Stimulated activated CD8-positive, alpha-beta memory T cell treated with anti-CD3 and anti-CD28 coated beads, Interleukin-12 subunit alpha, Interleukin-12 subunit beta, amount 100 ng/mL, for 1 hour (primary cell): ENCODE data around the gene TMPRSS11A.

Experiments
- DNase-seq: peaks from one replicate; pipeline ENCODE4 v3.0.0-alpha.2; 2020; ENCODE audit warnings: low read depth

The TMPRSS11A gene

DNA sequence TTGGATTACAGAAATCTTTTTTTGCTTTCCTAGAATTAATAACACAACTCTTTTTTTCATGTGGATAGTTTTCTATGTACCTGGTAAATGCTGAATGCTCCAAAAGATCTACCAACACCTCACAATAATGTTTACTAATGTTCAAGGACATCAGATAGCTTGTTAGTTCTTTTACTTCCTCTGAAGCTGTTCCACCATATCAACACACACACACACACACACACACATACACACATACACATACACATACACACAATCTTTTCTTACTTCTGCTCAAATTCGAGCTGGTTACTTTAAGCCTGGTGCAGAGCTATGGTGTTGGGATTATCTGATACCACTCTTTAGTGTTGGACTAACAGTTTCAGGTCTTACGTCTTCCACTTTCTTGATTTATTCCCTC is 51.2 kb downstream of the TMPRSS11A start:
- no peak for DNase-seq

GRCh38 chr4:67911638-67912037 is 51.7 kb downstream of the TMPRSS11A start:
- DNase-seq, result no peak

GRCh38 chr4:67911141-67911540 is 52.2 kb downstream of the TMPRSS11A start:
- no peak for DNase-seq

DNA sequence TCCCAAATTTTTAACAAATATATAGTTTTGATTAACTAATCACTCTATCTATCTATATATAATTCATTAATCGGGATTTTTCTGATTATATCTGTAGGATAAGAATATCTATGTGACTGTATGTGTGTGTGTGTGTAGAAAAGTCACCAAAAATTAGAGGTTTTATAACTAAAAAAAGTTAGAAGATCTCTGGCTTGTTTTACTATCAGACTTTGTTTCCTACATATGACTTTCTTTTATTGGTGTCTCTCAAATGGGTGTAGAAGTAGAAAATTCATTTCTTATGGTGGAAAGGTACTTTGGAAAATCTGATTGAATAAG is 52.7 kb downstream of the TMPRSS11A start:
- no peak for DNase-seq

DNA sequence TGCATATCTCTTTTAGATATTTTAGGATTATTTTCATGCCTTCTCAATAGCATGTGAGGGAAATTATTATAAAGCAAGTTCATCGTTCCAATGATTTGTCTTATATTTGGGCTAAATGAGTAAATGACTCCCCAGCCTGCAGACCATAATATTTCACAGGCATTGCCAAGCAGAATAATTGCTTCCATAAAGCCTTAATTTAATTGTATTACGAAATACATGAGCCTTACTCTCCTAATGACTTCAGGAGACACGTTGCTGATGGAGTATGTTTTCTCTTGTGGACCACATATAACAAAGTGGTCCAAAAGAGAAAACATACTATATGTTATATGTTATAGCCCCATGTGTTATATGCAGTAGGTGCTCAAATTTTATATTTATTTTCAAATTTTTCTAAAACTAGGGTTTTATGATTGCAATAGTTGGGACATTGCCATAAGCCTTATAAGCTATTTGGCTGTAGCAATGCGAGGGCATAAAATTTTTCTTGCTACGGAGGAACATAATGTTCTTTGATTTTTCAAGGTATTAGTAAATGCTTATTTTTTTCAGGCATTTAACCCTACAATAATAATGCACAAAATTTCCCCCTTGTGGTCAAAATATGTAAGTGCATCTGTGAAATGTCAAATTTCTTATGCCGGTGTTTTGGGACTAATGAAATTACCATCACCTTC is 53.2 kb downstream of the TMPRSS11A start:
- no peak for DNase-seq

DNA sequence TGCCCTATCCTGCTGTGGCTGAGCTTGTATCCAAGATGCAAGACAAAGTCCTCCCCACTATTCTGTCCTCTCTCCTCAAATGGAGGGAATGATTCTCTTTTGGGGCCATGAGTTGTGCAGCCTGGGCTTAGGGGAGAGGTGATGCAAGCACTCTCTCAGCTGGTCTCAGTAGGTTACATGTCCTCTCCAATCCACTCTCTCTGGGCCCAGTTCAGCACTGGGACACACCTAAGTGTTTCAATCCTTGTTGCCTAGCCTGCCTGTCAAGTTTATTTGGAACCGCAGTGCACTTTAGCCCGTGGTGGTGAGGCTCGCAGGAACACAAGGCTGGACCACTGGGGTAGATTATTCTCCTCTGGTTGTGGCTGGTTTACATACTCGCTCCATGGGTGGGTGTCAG is 55.6 kb downstream of the TMPRSS11A start:
- no peak for DNase-seq

DNA sequence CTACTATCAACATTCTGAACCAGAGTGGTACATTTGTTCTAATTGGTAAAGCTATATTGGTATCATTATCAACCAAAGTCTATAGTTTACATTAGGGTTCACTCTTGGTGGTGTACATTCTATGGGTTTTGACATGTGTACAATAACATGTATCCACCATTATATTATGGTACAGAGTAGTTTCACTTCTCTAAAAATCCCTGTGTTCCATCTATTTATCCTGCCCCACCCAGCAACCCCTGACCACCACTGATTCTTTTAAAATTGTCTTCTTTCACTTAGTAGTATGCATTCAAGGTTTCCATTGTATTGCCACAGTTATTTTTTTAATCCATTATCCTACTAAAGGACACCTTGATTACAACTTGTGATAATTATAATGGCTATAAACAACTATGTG is 64.2 kb downstream of the TMPRSS11A start:
- DNase-seq, result no peak

GRCh38 chr4:67897686-67898085 is 65.6 kb downstream of the TMPRSS11A start:
- DNase-seq, result no peak

DNA sequence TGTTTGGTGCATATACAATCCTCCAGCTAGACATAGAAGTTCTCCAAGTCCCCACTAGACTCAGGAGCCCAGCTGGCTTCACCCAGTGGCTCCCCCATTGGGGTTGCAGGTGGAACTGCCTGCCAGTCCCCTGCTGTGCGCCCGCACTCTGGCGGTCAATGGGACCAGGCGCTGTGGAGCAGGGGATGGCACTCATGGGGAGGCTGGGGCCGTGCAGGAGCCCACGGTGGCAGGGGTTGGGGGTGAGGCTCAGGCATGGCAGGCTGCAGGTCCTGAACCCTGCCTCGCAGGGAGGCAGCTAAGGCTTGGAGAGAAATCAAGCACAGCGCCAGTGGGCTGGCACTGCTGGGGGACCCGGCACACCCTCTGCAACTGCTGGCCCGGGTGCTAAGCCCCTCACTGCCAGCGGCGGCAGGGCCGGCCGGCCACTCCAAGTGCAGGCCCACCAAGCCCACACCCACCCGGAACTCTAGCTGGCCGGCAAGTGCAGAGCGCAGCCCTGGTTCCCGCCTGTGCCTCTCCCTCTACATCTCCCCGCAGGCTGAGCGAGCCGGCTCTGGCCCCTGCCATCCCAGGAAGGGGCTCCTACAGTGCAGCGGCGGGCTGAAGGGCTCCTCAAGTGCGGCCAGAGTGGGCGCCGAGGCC is 66.8 kb downstream of the TMPRSS11A start:
- DNase-seq, result no peak

GRCh38 chr4:67894659-67895058 is 68.6 kb downstream of the TMPRSS11A start:
- DNase-seq, result no peak

DNA sequence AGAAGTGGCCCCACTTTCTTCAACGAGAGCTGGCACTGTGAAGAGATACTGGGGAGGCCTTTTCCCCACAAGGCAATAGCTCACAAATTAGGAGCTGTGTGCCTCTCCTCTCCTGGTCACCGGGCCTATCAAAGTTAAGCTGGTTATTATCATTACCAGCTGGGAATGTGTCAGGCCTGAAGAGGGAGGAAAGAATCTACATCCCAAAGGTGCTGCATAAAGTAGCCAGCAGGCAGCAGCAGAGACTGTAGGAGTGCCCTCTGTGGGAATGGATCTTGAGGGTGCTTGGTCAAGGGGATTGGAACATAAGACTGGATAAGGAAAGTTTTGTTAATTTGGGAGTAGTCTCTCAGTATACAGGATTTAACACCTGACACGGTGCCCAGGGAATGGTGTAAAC is 70.4 kb downstream of the TMPRSS11A start:
- no peak for DNase-seq

DNA sequence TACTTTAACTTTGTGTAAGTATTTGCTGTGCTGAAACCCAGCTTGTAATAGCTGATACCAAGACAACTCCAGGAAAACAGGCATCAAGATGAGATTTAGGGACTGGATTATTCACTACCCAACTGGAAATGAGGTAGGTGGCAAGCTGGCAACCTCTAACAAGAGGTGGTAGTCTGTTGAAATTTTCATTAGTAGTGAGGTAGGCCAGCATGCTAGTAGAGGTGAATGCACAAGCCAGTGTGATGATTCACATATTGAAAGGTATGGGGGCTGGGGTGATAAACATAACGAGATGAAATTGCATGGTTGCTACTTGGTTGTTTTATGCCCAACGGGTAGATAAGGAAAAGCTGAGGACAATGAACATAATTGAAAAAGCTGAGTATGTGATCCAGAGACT is 71.0 kb downstream of the TMPRSS11A start:
- DNase-seq, result no peak

GRCh38 chr4:67891645-67892044 is 71.6 kb downstream of the TMPRSS11A start:
- no peak for DNase-seq

DNA sequence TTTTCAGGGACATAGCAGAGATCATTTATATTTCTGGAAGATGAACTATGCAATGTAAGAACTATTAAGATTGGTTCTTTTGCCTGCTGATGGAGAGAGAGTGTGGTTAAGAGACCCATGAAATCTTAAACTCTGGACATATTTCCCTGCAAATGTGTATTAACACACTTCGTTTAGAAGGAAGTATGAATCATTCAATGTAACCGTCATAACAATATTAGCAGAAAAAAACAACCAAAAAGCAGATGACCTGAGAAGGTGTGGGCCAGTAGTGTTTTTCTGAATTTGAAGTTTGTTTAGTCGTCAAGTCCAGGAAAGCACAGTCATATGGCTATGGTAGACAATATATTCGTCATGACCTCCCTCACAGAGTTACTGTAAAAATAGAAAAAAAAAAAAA is 77.0 kb downstream of the TMPRSS11A start:
- DNase-seq, result no peak

DNA sequence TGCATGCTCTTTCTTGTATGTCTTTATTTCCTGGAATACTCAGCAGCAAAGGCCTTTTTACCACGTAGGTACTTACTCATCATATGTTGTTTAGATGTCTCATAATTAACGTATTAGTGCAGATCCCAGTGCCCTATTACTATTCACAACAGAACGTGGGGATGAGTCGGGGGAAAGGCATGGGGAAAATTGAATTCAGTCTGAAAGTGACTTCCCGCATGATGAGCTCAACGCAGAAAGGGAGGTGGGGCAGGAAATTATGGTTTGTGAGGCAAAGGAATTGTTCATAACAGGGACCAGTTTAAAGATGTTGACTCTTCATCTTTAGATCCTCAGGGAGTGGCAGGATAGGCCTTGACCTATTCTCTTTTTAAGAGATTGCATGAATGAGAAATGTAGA is 77.5 kb downstream of the TMPRSS11A start:
- DNase-seq, result no peak

DNA sequence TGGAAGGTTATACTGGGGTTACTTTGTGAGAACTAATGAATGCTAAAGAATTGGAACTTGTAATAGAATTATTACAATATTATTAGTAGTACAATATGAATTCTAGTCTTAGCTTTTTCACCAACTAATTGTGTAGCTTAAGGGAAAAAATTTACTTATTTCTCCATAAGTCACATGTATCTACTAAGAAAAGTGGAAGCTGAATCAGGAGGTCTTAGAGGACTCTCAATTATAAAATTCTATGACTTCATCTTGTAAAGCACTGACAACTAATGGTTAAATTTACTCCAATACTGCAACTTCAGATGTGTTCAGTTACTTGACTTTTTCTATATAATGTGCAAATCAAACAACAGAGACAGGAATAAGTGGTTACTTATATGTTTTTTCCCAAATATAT is 78.6 kb downstream of the TMPRSS11A start:
- no peak for DNase-seq

DNA sequence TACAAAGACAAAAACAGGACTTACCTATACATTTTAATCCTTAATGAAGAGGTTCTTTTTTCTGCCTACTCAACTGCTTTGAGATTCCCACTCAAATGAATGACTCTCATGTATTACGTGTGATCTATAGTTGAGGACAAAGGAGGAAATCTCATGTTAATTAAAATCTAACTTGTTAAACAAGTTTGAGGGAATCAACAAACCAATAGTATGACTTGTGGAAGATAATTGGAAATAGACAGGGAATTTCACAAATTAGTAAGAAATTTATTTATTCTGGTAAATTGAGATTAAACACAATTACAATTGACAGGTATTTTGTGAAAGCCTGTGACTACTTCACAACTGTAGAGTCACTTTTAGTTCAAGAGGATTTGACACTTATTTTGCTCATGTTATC is 79.4 kb downstream of the TMPRSS11A start, which contains the start of gene TMPRSS11D:
Gene TMPRSS11D (minus strand): TSS at position 101 of the 400 bp plus-strand sequence. CDS start 69 bp downstream, at position 32.
- DNase-seq, result no peak

DNA sequence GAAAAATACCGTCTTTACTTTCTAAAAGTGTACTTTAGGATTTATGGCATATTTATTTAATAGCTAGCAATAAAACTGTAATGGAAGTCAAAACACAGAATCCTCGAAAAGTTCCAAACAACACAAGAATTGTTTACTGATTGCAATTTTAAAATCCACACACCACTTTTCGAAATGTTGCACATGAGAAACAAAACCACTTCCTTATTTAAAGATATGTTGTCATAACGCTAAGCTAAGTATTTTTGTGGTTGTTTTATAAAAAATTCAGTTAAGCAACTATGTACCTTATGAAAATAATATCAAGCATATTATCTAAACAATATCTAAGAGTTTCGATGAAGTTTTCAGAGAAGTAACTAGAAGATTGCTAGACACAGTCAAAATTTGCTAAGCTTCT is 79.8 kb downstream of the TMPRSS11A start:
- no peak for DNase-seq

DNA sequence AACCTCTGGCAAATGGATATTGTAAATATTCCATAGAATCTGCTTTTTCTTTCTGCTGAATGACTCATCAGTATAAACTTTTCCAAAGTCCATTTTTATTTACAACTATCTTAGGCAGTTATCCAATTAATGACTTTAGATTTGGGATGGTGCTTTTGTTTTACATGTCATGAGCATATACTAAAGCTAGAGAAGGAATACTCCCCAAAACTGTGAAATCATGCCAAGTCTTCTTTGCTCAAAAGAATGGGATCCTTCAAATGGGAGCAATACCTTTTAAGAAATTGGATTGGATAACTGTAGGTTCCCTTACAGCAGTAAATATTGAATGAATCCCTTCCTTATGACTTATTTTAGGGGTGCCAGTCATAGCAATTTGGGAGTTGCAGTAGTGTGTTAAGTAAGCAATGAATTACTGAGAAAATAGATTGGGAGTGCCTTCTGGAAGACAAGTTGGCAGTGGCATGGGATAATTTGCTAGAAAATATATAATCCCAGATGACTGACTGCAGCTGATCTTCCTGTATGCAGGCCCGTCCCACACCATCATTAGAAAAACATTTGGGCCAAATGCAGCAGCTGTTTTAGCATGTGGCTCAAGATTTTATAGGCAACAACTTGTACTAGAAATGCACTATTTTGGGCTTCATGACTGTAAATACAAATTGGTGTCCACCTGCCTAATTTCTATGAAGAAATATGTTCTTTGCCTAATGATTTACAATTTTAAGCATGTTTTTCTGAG is 82.3 kb downstream of the TMPRSS11A start:
- DNase-seq, result no peak

DNA sequence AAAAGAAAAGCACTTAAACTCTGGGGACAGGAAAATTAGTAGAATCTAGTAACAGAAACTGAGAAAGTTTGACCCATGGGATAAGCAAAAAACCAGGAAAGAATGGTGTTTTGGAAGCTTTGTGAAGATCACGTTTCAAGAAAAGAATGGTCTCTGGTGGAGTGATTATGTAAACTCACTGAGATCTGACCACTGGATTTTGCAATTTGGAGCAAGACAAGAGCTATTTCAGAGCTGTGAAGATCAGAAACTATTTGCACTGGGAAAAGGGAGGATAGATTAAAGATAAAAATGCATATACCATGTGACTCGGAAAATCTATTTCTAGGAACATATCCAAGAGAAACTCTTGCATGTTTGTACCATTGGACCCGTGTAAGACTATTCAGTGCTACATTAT is 83.8 kb downstream of the TMPRSS11A start:
- no peak for DNase-seq

- DNase-seq, result no peak
Measured at GRCh38 chr4:67877086-67877485, 86.2 kb downstream of the TMPRSS11A start.

DNA sequence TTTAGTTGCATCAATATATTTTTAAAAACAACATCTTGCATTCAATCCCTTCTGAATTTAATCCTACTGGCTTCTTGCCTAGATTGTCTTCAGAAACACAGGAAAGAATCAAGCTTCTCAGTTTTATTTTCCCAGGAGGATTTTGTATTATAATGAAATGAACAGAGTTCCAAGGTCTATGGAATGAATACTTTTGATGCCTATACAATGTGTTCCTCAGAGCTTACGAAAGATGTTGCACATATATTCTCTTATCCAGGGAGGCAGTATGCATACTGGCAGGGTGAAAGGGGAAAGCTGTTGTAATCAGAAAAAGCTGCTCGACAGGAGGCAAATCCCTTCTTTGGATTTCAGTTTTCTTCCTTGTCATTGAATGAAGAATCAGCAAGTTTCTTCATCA is 88.3 kb downstream of the TMPRSS11A start:
- DNase-seq, result no peak

- no peak for DNase-seq
Measured at GRCh38 chr4:67873116-67873515, 90.2 kb downstream of the TMPRSS11A start.
